Right cardiac atrium (tissue), 5 donors: ENCODE data around the gene MACROD2. TPM values are rescaled to one million over a fixed set of nuclear protein-coding genes. Genes with fewer than 3 reads are reported as not detected.

Source experiments
- ATAC-seq, 2 donors: fragments of 200-7000 bp; cut with Tn5 transposase; one replicate each; pipeline versions ENCODE4 v1.8.0 to v1.9.1; 2020; ENCODE audit warnings: moderate library complexity in 2 of 2, mild to moderate bottlenecking in 1 of 2
- DNase-seq, 3 donors: peaks; one replicate each; pipeline ENCODE4 v3.0.0-alpha.2; 2020
- H3K27ac ChIP-seq: one replicate; pipeline ENCODE4 v1.5.1; 2013; ENCODE audit warnings: mild to moderate bottlenecking, low read length, control low read depth, moderate library complexity
- H3K27me3 ChIP-seq: one replicate; pipeline ENCODE4 v1.6.1; 2013; ENCODE audit not compliant: control insufficient read depth, insufficient read depth
- H3K4me1 ChIP-seq: one replicate; pipeline ENCODE4 v1.6.1; 2013; ENCODE audit warnings: low read length; ENCODE audit not compliant: control insufficient read depth, insufficient read depth
- H3K4me3 ChIP-seq: one replicate; pipeline ENCODE4 v1.5.1; 2013; ENCODE audit warnings: low read length, control low read depth
- H3K9me3 ChIP-seq: one replicate; pipeline ENCODE4 v1.6.1; 2013; ENCODE audit warnings: low read length; ENCODE audit not compliant: control insufficient read depth
- whole genome bisulfite sequencing: extraction: QIAGEN DNeasy Blood & Tissue Kit; methylation state at CpG from one replicate; pipeline ENCODE4 v1.1.7; 2013; 5-methylcytosine and 5-hydroxymethylcytosine counted together
- intact Hi-C, 4 donors: fragments of 100-400 bp; cut with DNase I; formaldehyde crosslinking; loops; one replicate each; pipeline versions ENCODE4 v1.11.0 to v1.14.0; 2022 to 2023
- polyA plus RNA-seq: library from polyadenylated mRNA; stranded (reverse); fragments of 200-250 nt; gene quantifications from one replicate; pipeline ENCODE4 v1.2.3, GENCODE V29; 2013
- total RNA-seq, 4 donors: library from RNA; stranded (reverse); fragmentation: NEBNext Ultra II Directional; extraction: Animal tissue kit (Norgen Biotek cat#: 25700); gene quantifications; one replicate each; pipeline ENCODE4 v1.2.1, GENCODE V29; 2021
- donor health status: healthy with polysubstance abuse.
- donor health status: DM: no; HTN: yes; CAD: no.
- donor health status: DM: no; HTN: no; CAD: no.
- donor health status: DM: no; HTN: yes; CAD: no; lungs with severe emphysema.
- donor health status: DM: yes; HTN: yes; CAD: no.

MACROD2 gene
- total and polyA plus RNA-seq, 5 donors, result 0.61 to 4.4 (median 2.4) TPM

GRCh38 chr20:14687313-14687712, 692.0 kb downstream of the MACROD2 start:
- ATAC-seq, result no peak
- intact Hi-C loops, result no loop called here
- H3K4me3 ChIP-seq, result no peak overlapping the region
- no peak for DNase-seq
- 79% methylated on average over 2 of the region's 2 CpGs for WGBS
- no peak overlapping the region for H3K27ac ChIP-seq
- H3K27me3 ChIP-seq, result no peaks in the 10 kb centered on the region
- no peaks in the 10 kb centered on the region for H3K4me1 ChIP-seq
- no peaks in the 10 kb centered on the region for H3K9me3 ChIP-seq

- Histone ChIP-seq H3K27me3 (no peaks in the 10 kb centered on the region), H3K4me3 (no peak overlapping the region), H3K4me1 (no peaks in the 10 kb centered on the region), H3K27ac (no peak overlapping the region), H3K9me3 (no peaks in the 10 kb centered on the region)
- intact Hi-C loops, result no loop called here
- ATAC-seq (no peak), DNase-seq (no peak)
- 56% methylated on average over 2 of the region's 2 CpGs for WGBS
Measured at GRCh38 chr20:14688005-14688404, 692.7 kb downstream of the MACROD2 start.

- intact Hi-C loops, result no loop called here
- no peak for ATAC-seq
- no peaks in the 10 kb centered on the region for H3K4me1 ChIP-seq
- no peaks in the 10 kb centered on the region for H3K27me3 ChIP-seq
- 79% methylated on average over 3 of the region's 3 CpGs for WGBS
- DNase-seq, result no peak
- H3K27ac ChIP-seq, result no peak overlapping the region
- H3K4me3 ChIP-seq, result no peak overlapping the region
- H3K9me3 ChIP-seq, result no peaks in the 10 kb centered on the region
Measured at GRCh38 chr20:14691994-14692393, 696.7 kb downstream of the MACROD2 start.

- no peaks in the 10 kb centered on the region for H3K9me3 ChIP-seq
- no peaks in the 10 kb centered on the region for H3K4me1 ChIP-seq
- intact Hi-C loops, result no loop called here
- ATAC-seq (no peak), DNase-seq (no peak)
- H3K4me3 ChIP-seq, result no peak overlapping the region
- WGBS, result 72% methylated on average over 3 of the region's 3 CpGs
- no peak overlapping the region for H3K27ac ChIP-seq
- no peaks in the 10 kb centered on the region for H3K27me3 ChIP-seq
Measured at GRCh38 chr20:14696478-14696877, 701.2 kb downstream of the MACROD2 start.

GRCh38 chr20:14696937-14697336, 701.6 kb downstream of the MACROD2 start:
- no peak for ATAC-seq
- Histone ChIP-seq H3K27me3 (no peaks in the 10 kb centered on the region), H3K4me3 (no peak overlapping the region), H3K9me3 (no peaks in the 10 kb centered on the region), H3K4me1 (no peaks in the 10 kb centered on the region), H3K27ac (no peak overlapping the region)
- 63% methylated on average over 4 of the region's 4 CpGs for WGBS
- DNase-seq, result no peak
- intact Hi-C loops, result no loop called here

- intact Hi-C loops, result no loop called here
- H3K4me1 ChIP-seq, result no peaks in the 10 kb centered on the region
- no peak for ATAC-seq
- H3K9me3 ChIP-seq, result no peaks in the 10 kb centered on the region
- no peak for DNase-seq
- WGBS, result 78% methylated on average over 4 of the region's 4 CpGs
- no peaks in the 10 kb centered on the region for H3K27me3 ChIP-seq
- H3K4me3 ChIP-seq, result no peak overlapping the region
- H3K27ac ChIP-seq, result no peak overlapping the region
Measured at GRCh38 chr20:14698125-14698524, 702.8 kb downstream of the MACROD2 start.

GRCh38 chr20:14698605-14699373, 703.5 kb downstream of the MACROD2 start:
- no peak for DNase-seq
- no peak overlapping the region for H3K27ac ChIP-seq
- 76% methylated on average over 3 of the region's 3 CpGs for WGBS
- ATAC-seq, result no peak
- H3K9me3 ChIP-seq, result no peaks in the 10 kb centered on the region
- H3K27me3 ChIP-seq, result no peaks in the 10 kb centered on the region
- no peaks in the 10 kb centered on the region for H3K4me1 ChIP-seq
- intact Hi-C loops, result no loop called here
- H3K4me3 ChIP-seq, result no peak overlapping the region

- Histone ChIP-seq H3K4me1 (no peaks in the 10 kb centered on the region), H3K27me3 (no peaks in the 10 kb centered on the region), H3K27ac (no peak overlapping the region), H3K4me3 (no peak overlapping the region), H3K9me3 (no peaks in the 10 kb centered on the region)
- ATAC-seq (no peak), DNase-seq (no peak)
- intact Hi-C loops, result no loop called here
Measured at GRCh38 chr20:14700639-14700960, 705.3 kb downstream of the MACROD2 start.

- Histone ChIP-seq H3K27me3 (no peaks in the 10 kb centered on the region), H3K4me1 (no peaks in the 10 kb centered on the region), H3K27ac (no peak overlapping the region), H3K9me3 (no peaks in the 10 kb centered on the region), H3K4me3 (no peak overlapping the region)
- 77% methylated on average over 4 of the region's 4 CpGs for WGBS
- DNase-seq, result no peak
- ATAC-seq, result no peak
- intact Hi-C loops, result no loop called here
Measured at GRCh38 chr20:14701326-14701725, 706.0 kb downstream of the MACROD2 start.

- Histone ChIP-seq H3K4me3 (no peak overlapping the region), H3K27me3 (no peaks in the 10 kb centered on the region), H3K9me3 (no peaks in the 10 kb centered on the region), H3K27ac (no peak overlapping the region), H3K4me1 (no peaks in the 10 kb centered on the region)
- WGBS, result 51% methylated on average over 5 of the region's 5 CpGs
- intact Hi-C loops, result no loop called here
- no peak for ATAC-seq
- DNase-seq, result no peak
Measured at GRCh38 chr20:14706555-14706954, 711.2 kb downstream of the MACROD2 start.

GRCh38 chr20:14707026-14707680, 711.8 kb downstream of the MACROD2 start:
- Histone ChIP-seq H3K4me3 (no peak overlapping the region), H3K4me1 (no peaks in the 10 kb centered on the region), H3K27me3 (no peaks in the 10 kb centered on the region), H3K9me3 (no peaks in the 10 kb centered on the region), H3K27ac (no peak overlapping the region)
- intact Hi-C loops, result no loop called here
- DNase-seq (no peak), ATAC-seq (no peak)
- 90% methylated on average over 10 of the region's 10 CpGs for WGBS
